ENCODE results near the gene LRRC19.

Gene LRRC19

DNA sequence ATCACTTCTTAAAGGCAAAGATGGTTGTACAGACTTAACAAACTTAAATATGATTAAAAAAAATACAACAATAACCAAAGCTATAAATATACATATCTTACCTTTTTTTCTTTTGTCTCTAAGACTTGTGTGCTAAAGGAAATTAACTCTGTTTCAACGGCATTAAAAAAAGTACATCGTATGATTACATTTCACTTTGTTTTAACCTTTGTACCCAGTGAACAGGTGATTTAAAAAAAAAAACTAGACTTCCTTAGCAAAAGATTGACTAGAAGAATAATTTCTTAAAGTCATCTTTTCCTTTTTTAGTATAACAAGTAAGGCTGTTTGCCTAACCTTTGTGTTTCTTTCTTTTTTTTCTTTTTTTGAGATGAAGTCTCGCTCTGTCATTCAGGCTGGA is at the start of gene LRRC19:
Gene LRRC19 (minus strand): TSS at position 182 of the 400 bp plus-strand sequence. CDS start 5,978 bp downstream, outside the sequence.
- DNase-seq (ENCODE audit: low read depth, low spot score), result no peak

DNA sequence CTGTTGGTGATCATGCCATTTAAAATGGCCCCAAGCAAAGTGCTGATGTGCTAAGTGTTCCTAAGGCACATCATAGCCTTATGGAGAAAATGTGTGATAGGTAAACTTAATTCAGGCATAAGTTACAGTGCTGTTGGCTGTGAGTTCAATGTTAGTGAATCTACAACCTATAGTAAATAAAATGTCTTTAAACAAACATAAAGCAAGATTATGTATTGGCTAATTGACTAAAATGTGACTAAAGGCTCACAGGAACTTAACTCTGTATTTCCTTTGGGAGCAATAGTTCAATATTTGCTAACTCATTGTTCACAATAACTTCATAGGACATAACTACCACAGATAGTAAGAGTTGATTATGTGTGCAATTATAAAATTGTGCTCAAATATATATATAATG is 49.4 kb upstream of the LRRC19 start:
- no peak for DNase-seq (ENCODE audit: low read depth, low spot score)

DNA sequence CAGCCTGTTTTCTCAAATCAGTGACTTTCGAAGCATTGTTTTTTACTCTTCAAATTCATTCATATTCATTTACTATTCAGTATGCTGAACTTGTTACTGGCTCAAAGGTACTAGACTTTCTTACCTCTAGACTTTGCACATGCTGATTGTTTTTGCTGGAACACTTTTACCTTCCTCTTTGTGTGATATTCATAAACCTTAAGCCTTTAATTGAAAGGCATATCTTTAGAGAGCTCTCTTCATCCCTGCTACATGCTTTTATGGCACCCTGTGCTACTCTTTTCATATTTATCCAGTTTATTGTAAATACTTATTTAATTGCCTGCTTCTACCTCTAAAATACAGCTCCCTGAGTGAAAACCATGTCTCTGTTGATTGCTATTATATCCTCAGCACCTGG is 48.7 kb upstream of the LRRC19 start:
- DNase-seq (ENCODE audit: low read depth, low spot score), result no peak

DNA sequence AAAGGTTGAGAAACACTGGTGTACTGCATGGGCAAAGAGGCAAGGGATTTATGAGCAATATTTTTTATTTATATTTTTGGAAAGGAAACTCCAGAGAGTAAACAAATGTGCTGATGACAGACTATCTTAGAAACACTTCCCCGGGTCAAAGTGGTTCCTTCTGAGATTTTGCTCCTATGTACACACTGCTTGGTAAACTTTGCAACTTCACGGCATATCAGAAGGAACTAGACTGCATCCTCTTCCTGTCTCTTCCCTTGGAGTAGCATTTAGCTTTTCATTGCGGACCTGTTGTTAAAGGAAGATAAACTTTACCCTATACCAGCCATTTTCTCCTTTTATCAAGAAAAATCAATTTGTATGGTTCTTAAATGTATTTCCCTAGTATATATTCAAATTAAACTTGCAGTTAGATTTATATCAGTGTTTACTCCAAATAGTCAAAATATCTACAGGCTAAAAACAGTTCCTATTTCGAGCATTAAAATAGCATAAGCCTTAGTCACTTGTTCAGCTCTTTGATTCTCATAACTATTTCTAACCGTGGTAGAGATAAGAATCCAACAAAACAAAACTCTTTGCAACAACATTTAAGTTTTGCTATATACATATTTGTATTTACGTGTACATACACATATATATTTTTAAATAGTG is 48.0 kb upstream of the LRRC19 start:
- no peak for DNase-seq (ENCODE audit: low read depth, low spot score)

DNA sequence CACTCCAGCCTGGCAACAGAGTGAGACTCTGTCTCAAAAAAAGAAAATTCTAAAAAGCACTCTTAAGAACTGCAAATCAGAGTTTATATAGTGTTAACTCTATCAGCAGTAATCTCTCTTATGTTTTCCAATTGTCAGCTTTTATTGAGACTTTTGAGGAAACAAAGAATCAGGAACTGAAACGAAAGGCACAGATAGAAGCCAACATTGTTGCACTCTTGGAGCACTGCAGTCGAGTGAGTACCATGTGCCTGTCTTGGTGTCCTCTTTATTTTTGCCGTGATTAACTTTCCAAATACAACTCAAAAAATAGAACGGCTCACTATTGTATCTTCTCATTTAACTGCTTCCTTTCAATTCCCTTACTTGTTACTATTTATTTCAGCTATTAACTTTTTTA is 41.7 kb upstream of the LRRC19 start:
- no peak for DNase-seq (ENCODE audit: low read depth, low spot score)

GRCh38 chr9:27043176-27043575 is 37.7 kb upstream of the LRRC19 start:
- DNase-seq (ENCODE audit: low read depth, low spot score), result no peak

DNA sequence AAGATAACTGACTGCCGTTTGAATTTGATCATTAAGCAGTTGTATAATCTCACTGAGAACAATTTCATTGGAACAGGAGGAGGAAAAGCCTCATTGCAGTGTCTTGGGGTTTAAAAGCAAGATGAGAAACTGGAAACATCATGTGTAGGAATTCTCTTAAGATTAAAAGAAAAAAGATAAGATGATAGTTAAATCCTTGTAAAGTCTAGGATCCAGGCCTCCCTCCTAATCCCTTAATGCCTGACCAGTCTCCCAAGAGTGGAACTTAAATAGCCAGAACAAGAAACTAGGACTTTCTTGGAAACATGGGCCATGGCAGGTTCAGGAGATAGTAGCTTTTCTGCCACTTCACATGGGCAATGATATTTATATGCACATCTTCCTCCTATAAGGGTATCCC is 37.0 kb upstream of the LRRC19 start:
- no peak for DNase-seq (ENCODE audit: low read depth, low spot score)

DNA sequence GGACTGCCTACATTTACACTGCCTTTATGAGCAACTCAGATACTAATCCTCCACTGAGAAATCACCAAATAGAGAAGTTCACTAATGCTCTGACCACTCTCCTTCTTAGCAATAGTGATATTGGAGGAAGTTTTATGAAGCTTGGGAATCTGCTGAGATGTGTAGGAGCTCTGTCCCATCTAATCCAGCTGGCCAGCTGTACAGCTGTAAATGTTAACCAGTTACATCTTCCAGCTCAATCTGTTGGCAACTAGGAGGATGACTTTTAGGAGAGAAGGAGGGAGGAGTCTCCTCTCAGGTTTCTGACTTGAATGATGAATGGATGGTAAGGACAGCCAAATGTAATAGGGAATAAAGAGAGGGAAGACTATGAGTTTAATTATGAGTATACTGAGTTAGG is 36.3 kb upstream of the LRRC19 start:
- no peak for DNase-seq (ENCODE audit: low read depth, low spot score)

DNA sequence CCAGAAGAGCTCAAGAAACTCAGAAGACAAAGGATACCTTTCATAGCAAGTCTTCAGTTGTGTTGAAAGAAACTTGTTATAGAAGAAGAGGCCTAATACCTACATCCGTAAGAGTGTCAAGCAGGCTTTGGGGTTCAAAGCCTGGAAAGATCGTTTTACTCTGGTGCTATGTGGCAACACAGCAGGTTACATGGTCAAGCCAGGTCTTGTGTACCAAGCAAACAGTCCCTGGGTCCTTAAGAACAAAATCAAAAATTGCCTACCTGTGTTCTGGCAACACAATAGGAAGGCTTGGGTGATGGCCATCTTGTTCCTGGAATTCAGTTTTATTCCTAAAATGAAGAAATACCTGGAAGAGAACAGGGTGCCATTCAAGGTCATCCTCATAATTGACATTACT is 32.0 kb upstream of the LRRC19 start:
- no peak for DNase-seq (ENCODE audit: low read depth, low spot score)

DNA sequence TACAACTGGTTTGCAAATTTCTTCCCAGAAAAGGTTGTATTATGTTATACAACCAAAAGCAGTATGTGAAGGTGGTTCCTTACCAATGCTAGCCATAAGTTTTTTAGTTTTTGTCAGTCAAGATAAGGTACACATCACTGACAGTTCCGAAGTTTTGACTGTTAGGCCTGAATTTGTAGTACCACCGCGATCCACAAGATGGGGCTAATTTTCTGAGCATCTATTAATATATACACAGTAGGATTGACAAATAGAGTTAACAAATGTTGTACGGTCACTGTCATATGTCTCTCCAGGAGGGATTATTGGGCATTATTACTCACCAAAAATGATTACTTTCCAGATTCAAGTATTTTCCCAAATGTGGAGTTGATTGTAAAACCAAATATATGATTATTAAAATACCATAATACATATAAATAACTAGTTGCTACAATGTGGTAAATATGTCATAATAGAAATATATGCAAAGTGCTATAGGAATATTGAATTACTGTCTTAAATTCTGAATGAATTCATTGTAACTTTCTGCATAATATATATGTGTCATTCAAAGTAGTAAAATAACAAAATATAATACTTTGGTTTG is 28.4 kb upstream of the LRRC19 start:
- DNase-seq (ENCODE audit: low read depth, low spot score), result peak; percentile 10

GRCh38 chr9:27029186-27029585 is 23.7 kb upstream of the LRRC19 start:
- no peak for DNase-seq (ENCODE audit: low read depth, low spot score)

DNA sequence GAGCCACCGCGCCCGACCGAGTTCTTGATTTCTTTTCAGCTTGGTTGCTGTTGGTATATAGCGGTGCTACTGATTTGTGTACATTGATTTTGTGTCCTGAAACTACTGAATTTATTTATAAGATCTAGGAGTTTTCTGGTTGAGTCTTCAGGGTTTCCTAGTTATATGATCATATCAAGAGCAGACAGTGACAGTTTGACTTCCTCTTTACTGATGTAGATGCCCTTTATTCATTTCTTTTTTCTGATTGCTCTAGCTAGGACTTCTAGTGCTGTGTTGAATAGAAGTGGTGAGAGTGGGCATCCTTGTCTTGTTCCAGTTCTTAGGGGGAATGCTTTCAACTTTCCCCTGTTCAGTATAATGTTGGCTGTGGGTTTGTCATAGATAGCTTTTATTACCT is 17.4 kb upstream of the LRRC19 start:
- DNase-seq (ENCODE audit: low read depth, low spot score), result no peak

DNA sequence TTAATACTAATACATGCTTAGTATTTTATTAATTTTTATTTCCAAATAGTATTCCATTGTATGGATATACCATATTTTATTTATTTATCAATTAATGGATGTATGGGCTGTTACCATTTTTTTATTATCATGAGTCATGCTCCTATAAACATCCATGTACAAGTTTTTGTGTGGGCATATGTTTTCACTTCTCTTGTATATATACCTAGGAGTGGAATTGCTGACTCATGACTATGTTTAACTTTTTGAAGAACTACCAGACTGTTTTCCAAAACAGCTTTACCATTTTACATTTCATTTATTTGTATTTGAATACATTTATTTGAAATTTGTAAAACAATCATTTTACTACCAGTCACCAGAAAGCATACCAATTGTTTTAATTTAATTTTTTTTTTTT is 14.1 kb upstream of the LRRC19 start:
- DNase-seq (ENCODE audit: low read depth, low spot score), result peak; percentile 6

DNA sequence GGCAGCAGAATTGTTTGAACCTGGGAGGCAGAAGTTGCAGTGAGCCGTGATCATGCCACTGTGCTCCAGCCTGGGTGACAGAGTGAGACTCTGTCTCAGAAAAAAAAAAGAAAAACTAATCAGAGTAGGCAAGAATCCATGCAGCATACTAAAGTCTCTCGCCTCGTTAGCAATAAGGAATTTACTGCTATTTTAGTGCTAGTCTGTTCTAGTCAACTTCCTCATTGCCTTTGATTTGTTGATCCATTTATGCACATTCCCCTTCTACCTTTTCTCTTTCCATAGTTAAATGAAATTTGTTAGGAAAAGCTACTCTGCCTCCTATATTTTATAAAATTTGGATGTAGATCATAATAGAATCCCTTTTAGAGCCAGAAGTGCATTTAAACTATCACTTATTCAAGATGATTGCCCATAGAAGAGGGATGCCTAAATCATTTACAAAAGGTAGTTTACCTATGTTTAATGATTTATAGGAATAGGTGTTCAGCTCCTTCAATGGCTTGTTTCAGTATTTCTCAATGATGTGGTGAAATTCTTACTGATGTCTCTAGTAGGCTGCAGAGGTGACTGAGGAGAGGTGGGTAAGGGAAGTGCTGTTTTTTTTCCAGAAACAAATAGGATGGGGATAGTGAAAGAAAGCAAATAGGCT is 1.9 kb downstream of the LRRC19 start:
- no peak for DNase-seq (ENCODE audit: low read depth, low spot score)

DNA sequence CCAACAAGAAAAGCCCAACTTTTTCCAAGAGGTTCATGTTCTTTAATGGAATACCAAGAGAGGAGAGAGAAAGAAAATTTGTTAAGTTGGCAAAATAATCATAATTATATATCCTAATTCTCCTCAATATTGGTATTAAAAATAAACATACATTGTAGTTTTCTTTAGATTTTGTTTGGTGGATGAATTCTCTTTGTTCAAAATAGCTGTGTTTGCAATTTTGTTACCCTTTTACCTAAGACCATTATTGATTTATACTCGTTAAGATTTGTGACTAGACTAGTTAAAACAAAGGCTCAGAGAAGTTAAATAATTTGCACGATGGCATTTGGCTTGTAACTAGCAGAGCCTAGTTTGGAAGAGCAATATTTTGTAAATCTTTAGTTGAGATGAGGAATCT is 9.7 kb downstream of the LRRC19 start:
- DNase-seq (ENCODE audit: low read depth, low spot score), result no peak

DNA sequence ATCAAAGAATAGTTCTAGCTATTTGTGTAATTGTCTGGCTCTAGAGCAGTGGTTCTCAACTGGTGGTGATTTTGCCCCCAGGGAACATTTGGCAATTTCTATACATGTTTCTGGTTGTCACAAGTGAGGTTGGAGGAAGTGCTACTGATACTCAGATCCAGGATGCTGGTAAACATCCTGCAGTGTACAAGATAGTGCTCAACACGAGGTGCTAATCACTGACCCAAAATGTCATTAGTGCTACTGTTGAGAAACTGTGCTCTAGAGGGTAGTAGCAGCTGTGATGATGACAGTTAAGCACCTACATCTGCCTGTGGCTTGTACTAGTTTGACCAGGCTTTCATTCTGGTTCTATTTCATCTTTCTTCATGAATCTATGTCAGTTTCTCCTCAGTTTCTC is 22.1 kb downstream of the LRRC19 start:
- no peak for DNase-seq (ENCODE audit: low read depth, low spot score)

- DNase-seq (ENCODE audit: low read depth, low spot score), result no peak
These were observed 29.5 kb downstream of the LRRC19 start for GRCh38 chr9:26975728-26976707.

GRCh38 chr9:26974927-26975326 is 30.5 kb downstream of the LRRC19 start:
- no peak for DNase-seq (ENCODE audit: low read depth, low spot score)

- no peak for DNase-seq (ENCODE audit: low read depth, low spot score)
These were observed 31.5 kb downstream of the LRRC19 start for GRCh38 chr9:26973989-26974388.

DNA sequence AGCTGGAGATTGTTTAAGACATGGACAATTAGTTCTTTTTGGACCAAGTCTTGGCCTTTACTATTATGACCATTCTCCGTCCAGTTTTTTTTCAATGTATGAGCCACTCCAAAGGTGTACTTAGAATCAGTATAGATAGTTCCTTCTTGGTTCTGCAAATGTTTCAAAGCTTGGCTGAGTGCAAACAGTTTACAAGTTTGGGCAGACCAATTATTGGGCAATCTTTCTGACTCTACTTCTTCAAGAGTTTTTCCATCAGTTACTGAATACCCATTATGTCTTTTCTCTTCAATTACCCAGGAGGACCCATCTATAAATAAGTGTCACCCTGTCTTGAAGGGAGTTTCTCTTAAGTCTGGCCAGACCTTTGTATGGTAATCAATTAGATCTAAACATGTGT is 33.8 kb downstream of the LRRC19 start:
- no peak for DNase-seq (ENCODE audit: low read depth, low spot score)

DNA sequence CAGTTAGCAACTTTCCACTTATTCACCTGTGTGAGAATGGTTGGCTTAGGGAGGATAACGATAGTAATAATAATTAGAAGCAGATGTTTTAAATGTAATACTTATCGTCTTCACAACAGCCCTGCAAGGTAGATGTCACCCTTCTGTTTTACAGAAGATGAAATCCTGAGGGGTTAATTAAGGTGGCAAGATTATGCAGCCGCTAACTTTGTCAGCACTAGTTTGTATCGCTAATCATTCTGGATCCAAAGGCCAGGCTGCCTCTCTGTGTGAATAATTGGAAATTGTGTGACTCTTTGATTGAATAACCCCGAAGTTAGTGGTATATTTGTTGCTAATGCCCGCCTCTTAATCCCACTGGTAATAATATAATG is 48.6 kb downstream of the LRRC19 start:
- no peak for DNase-seq (ENCODE audit: low read depth, low spot score)
